PC-3 (cell line): ENCODE results near the gene KLF13. TPM values are rescaled to one million over a fixed set of nuclear protein-coding genes. Genes with fewer than 3 reads are reported as not detected.

Experiments
- ATAC-seq: fragments of 200-7000 bp; cut with Tn5 transposase; 2 replicates; pipeline ENCODE4 v1.9.1; 2020; ENCODE audit warnings: mild to moderate bottlenecking, moderate library complexity
- BruUV-seq: library from RNA; stranded (reverse); fragments of 400-500 nt; replicated peaks from 2 replicates; lab custom pipeline; 2021; lab: Mats Ljungman, UMichigan
- CTCF ChIA-PET: fragments of 300-600 bp; sonication (Branson Sonifier 250); formaldehyde crosslinking; loops from one replicate; lab custom pipeline; 2022; ENCODE audit warnings: antibody characterized with exemption; lab: Charles Lee
- POLR2A ChIA-PET: fragments of 300-600 bp; sonication (Branson Sonifier 250); formaldehyde crosslinking; loops from one replicate; lab custom pipeline; 2022; ENCODE audit warnings: antibody characterized with exemption; ENCODE audit not compliant: unreplicated experiment; lab: Charles Lee
- DNase-seq: peaks from one replicate; pipeline ENCODE4 v3.0.0-alpha.2; 2015
- H2AFZ ChIP-seq: fragments of 300-600 bp; sonication (generic); 2 replicates; pipeline ENCODE4 v1.6.0; 2016; ENCODE audit warnings: antibody characterized with exemption, low read length
- H3F3A ChIP-seq: fragments of 300-600 bp; sonication (generic); one replicate; pipeline ENCODE4 v1.6.0; 2017; ENCODE audit warnings: antibody characterized with exemption, low read length, control low read depth, mild to moderate bottlenecking; ENCODE audit not compliant: unreplicated experiment
- H3K27ac ChIP-seq: fragments of 300-600 bp; sonication (generic); 2 replicates; pipeline ENCODE4 v1.5.1; 2016; ENCODE audit warnings: mild to moderate bottlenecking, low read length
- H3K27me3 ChIP-seq: fragments of 300-600 bp; sonication (generic); 2 replicates; pipeline ENCODE4 v1.6.1; 2016; ENCODE audit warnings: low read length, mixed read lengths
- H3K36me3 ChIP-seq: fragments of 300-600 bp; sonication (generic); 2 replicates; pipeline ENCODE4 v1.6.1; 2016; ENCODE audit warnings: low read depth, mixed run types, low read length, mixed read lengths
- H3K4me1 ChIP-seq: fragments of 300-600 bp; sonication (generic); 2 replicates; pipeline ENCODE4 v1.5.1; 2016; ENCODE audit warnings: low read length; ENCODE audit not compliant: insufficient read depth
- H3K4me2 ChIP-seq: fragments of 300-600 bp; sonication (generic); 2 replicates; pipeline ENCODE4 v1.6.0; 2016; ENCODE audit warnings: low read length
- H3K4me3 ChIP-seq: fragments of 300-600 bp; sonication (generic); 2 replicates; pipeline ENCODE4 v1.5.1; 2016; ENCODE audit warnings: mild to moderate bottlenecking, low read length, mixed read lengths
- H3K79me2 ChIP-seq: fragments of 300-600 bp; sonication (generic); 2 replicates; pipeline ENCODE4 v1.6.1; 2017; ENCODE audit warnings: low read length, mixed read lengths
- H3K9ac ChIP-seq: fragments of 300-600 bp; sonication (generic); 2 replicates; pipeline ENCODE4 v1.6.0; 2016; ENCODE audit warnings: mild to moderate bottlenecking, low read length
- H3K9me2 ChIP-seq: fragments of 300-600 bp; sonication (generic); replicated peaks from 2 replicates; pipeline ENCODE4 v1.6.1; 2016; ENCODE audit warnings: mixed run types, low read length, mixed read lengths
- H3K9me3 ChIP-seq: fragments of 300-600 bp; sonication (generic); 2 replicates; pipeline ENCODE4 v1.6.1; 2016; ENCODE audit warnings: low read length, mixed read lengths
- H4K20me1 ChIP-seq: fragments of 300-600 bp; sonication (generic); 2 replicates; pipeline ENCODE4 v1.6.1; 2016; ENCODE audit warnings: low read length, mixed read lengths
- CTCF ChIP-seq: fragments of 300-600 bp; sonication (generic); conservative IDR thresholded peaks from 2 replicates; pipeline ENCODE4 v1.5.1; 2017; ENCODE audit warnings: antibody characterized with exemption, low read depth, mild to moderate bottlenecking, low read length
- EZH2 ChIP-seq: fragments of 300-600 bp; sonication (generic); IDR thresholded peaks from one replicate; pipeline ENCODE4 v1.6.1; 2017; ENCODE audit warnings: antibody characterized with exemption, mild to moderate bottlenecking, low read length; ENCODE audit not compliant: unreplicated experiment
- EZH2phosphoT487 ChIP-seq: fragments of 300-600 bp; sonication (generic); IDR thresholded peaks from 2 replicates; pipeline ENCODE4 v1.6.1; 2018; ENCODE audit warnings: mild to moderate bottlenecking, antibody characterized with exemption, low read length, borderline replicate concordance
- intact Hi-C: fragments of 100-400 bp; cut with micrococcal nuclease; formaldehyde crosslinking; loops from 2 replicates; pipeline ENCODE4 v1.9.0; 2023
- total RNA-seq: library from RNA; depleted of rRNA; stranded (reverse); fragments of >200 nt; gene quantifications from 2 replicates; pipeline ENCODE4 v1.2.3, GENCODE V29; 2014

The KLF13 gene
- total RNA-seq, 1 experiment from 2014 or later: 11.4 TPM

DNA sequence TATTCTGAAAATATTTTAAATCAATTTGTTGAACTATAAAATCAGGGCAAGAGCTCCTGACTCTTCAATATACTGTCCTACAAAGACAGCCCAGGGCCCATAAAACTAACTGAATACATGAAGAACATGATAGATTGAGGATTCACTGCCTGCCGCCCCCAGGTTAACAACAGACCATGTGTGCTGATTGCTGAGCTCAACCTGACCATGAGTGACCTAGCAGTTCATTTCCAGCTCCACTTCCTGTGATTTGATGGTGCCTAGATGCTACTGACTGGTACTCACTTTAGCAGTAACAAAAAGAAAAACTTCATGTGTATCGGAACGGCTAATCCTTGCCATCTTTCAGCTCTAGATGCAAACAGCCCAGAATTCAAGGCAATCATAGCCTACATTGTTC, 9.6 kb upstream of the KLF13 start:
- intact Hi-C loops: no loop called here
- ATAC-seq: no peak
- Histone ChIP-seq H3K4me3 (no peak overlapping the region), H3K36me3 (no peaks in the 10 kb centered on the region), H3K9ac (no peak overlapping the region), H3K9me2 (no peaks in the 10 kb centered on the region), H3K79me2 (no peaks in the 10 kb centered on the region), H3K4me2 (no peak overlapping the region), H3F3A (no peaks in the 10 kb centered on the region), H3K27ac (no peak overlapping the region), H3K9me3 (no peaks in the 10 kb centered on the region), H3K27me3 (peaks cover 21% of the 10 kb centered on the region; the same call in 1 of the 2 replicates), H4K20me1 (no peaks in the 10 kb centered on the region), H3K4me1 (no peaks in the 10 kb centered on the region), H2AFZ (no peak overlapping the region)
- BruUV-seq: no TSS peak
- ChIA-PET CTCF (no interaction called here), POLR2A (no interaction called here)
- TF ChIP-seq EZH2phosphoT487: no peak
- no peak for TF ChIP-seq EZH2
- TF ChIP-seq CTCF: no peak
- DNase-seq: no peak

GRCh38 chr15:31317421-31318327, 9.0 kb upstream of the KLF13 start:
- Histone ChIP-seq H2AFZ (no peak overlapping the region), H3K27me3 (peaks cover 21% of the 10 kb centered on the region; the same call in 1 of the 2 replicates), H3K36me3 (no peaks in the 10 kb centered on the region), H3K4me2 (no peak overlapping the region), H3K9me2 (no peaks in the 10 kb centered on the region), H3F3A (no peaks in the 10 kb centered on the region), H3K4me1 (no peaks in the 10 kb centered on the region), H3K9me3 (no peaks in the 10 kb centered on the region), H3K9ac (no peak overlapping the region), H3K79me2 (no peaks in the 10 kb centered on the region), H3K4me3 (no peak overlapping the region), H4K20me1 (no peaks in the 10 kb centered on the region), H3K27ac (no peak overlapping the region)
- DNase-seq (no peak), ATAC-seq (no peak)
- no TSS peak for BruUV-seq
- CTCF ChIA-PET: no interaction called here
- POLR2A ChIA-PET: no interaction called here
- intact Hi-C loops: no loop called here
- no peak for TF ChIP-seq EZH2phosphoT487
- no peak for TF ChIP-seq EZH2
- no peak for TF ChIP-seq CTCF

DNA sequence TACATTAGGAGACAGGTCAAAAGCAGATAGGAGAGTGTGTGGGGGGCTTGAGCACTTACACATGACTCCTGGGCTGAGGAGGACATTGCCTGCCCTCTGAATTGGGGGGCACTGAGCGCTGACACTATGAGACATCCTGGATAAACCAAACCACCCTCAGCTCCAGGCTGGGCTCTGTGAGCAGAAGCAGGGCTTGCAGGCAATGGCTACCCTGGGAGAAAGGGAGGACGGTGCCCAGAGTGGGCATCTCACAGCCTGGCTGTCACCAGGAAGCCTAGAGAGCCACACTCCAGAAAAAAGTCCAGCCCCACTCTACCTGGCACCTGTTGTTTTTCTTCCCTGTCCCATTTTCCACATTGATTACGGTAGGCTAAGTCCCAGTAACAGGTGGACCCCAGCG, 8.2 kb upstream of the KLF13 start:
- ATAC-seq: no peak
- no peaks in the 10 kb centered on the region for H3K79me2 ChIP-seq
- no TSS peak for BruUV-seq
- no peak for DNase-seq
- no peaks in the 10 kb centered on the region for H3K36me3 ChIP-seq
- POLR2A ChIA-PET: no interaction called here
- no peak overlapping the region for H3K9ac ChIP-seq
- H3K4me1 ChIP-seq: no peaks in the 10 kb centered on the region
- no peaks in the 10 kb centered on the region for H3F3A ChIP-seq
- no peak overlapping the region for H3K27ac ChIP-seq
- intact Hi-C loops: no loop called here
- H3K4me2 ChIP-seq: no peak overlapping the region
- no peak overlapping the region for H3K4me3 ChIP-seq
- no peak overlapping the region for H2AFZ ChIP-seq
- no peaks in the 10 kb centered on the region for H3K9me2 ChIP-seq
- peaks cover 21% of the 10 kb centered on the region; the same call in 1 of the 2 replicates for H3K27me3 ChIP-seq
- no peaks in the 10 kb centered on the region for H3K9me3 ChIP-seq
- no peak for TF ChIP-seq CTCF
- TF ChIP-seq EZH2phosphoT487: no peak
- no peak for TF ChIP-seq EZH2
- H4K20me1 ChIP-seq: no peaks in the 10 kb centered on the region
- CTCF ChIA-PET: no interaction called here
